Activated T-helper 1 cell treated with anti-CD3 and anti-CD28 coated beads, Interleukin-12 subunit alpha, Interleukin-12 subunit beta, Interleukin-2, Interleukin-4 antibody, amounts not matched to agents 30 ng/mL and 10 ng/mL and 1 ng/mL, durations not matched to agents 14 hours and 24 hours and 36 hours (primary cell): ENCODE data around the gene HYAL4. TPM values are rescaled to one million over a fixed set of nuclear protein-coding genes. Genes with fewer than 3 reads are reported as not detected.
A peak's percentile ranks its signal among the peaks of the same experiment; 100 is the strongest.
"Not testable (repeated sequence)": the region's sequence is repeated elsewhere in the genome, so short reads cannot be mapped to it uniquely, and the experiment has no call there.

Experiments
- DNase-seq: peaks from one replicate; pipeline ENCODE4 v3.0.0; 2021; ENCODE audit warnings: low spot score
- H3K27ac Mint-ChIP-seq: one replicate; pipeline ENCODE4 v1.8.0; 2021; ENCODE audit warnings: mild to moderate bottlenecking, mixed read lengths
- H3K27me3 Mint-ChIP-seq: one replicate; pipeline ENCODE4 v1.8.0; 2022; ENCODE audit warnings: mild to moderate bottlenecking, moderate library complexity, mixed read lengths; ENCODE audit not compliant: insufficient read depth
- H3K36me3 Mint-ChIP-seq: one replicate; pipeline ENCODE4 v1.8.0; 2021; ENCODE audit warnings: low read depth, mixed read lengths
- H3K4me1 Mint-ChIP-seq: one replicate; pipeline ENCODE4 v1.8.0; 2021; ENCODE audit warnings: low read depth, mixed read lengths
- H3K4me3 Mint-ChIP-seq: one replicate; pipeline ENCODE4 v1.8.0; 2021; ENCODE audit warnings: mild to moderate bottlenecking, moderate library complexity, mixed read lengths
- H3K9me3 Mint-ChIP-seq: one replicate; pipeline ENCODE4 v1.8.0; 2021; ENCODE audit warnings: mixed read lengths
- intact Hi-C: fragments of 100-400 bp; cut with micrococcal nuclease; formaldehyde crosslinking; loops from one replicate; pipeline ENCODE4 v1.15.1; 2024
- total RNA-seq: library from RNA; stranded (reverse); gene quantifications from 2 replicates; pipeline ENCODE4 v1.2.3, GENCODE V29; 2022

HYAL4 gene
- total RNA-seq, 1 donor from 2014 or later, result not detected

- H3K27ac Mint-ChIP-seq, intact Hi-C loops, DNase-seq, H3K9me3 Mint-ChIP-seq, H3K4me3 Mint-ChIP-seq, H3K36me3 Mint-ChIP-seq, H3K27me3 Mint-ChIP-seq, H3K4me1 Mint-ChIP-seq: not testable (repeated sequence)
Observed at GRCh38 chr7:123856428-123856827, 11.5 kb downstream of the HYAL4 start.

- no peaks in the 10 kb centered on the region for H3K36me3 Mint-ChIP-seq
- H3K27ac Mint-ChIP-seq, result no peak overlapping the region
- H3K4me3 Mint-ChIP-seq, result no peak overlapping the region
- peaks cover 1% of the 10 kb centered on the region for H3K9me3 Mint-ChIP-seq
- H3K4me1 Mint-ChIP-seq, result no peaks in the 10 kb centered on the region
- intact Hi-C loops, result no loop called here
- H3K27me3 Mint-ChIP-seq, result peaks cover under 1% of the 10 kb centered on the region
- no peak for DNase-seq
Observed at GRCh38 chr7:123860848-123861247, 15.9 kb downstream of the HYAL4 start.

GRCh38 chr7:123862775-123863174 is 17.8 kb downstream of the HYAL4 start:
- no peak overlapping the region for H3K27ac Mint-ChIP-seq
- DNase-seq, result no peak
- H3K4me3 Mint-ChIP-seq, result no peak overlapping the region
- no peaks in the 10 kb centered on the region for H3K9me3 Mint-ChIP-seq
- intact Hi-C loops, result no loop called here
- no peaks in the 10 kb centered on the region for H3K36me3 Mint-ChIP-seq
- H3K4me1 Mint-ChIP-seq, result no peaks in the 10 kb centered on the region
- H3K27me3 Mint-ChIP-seq, result no peaks in the 10 kb centered on the region

- intact Hi-C loops, result no loop called here
- no peaks in the 10 kb centered on the region for H3K4me1 Mint-ChIP-seq
- no peaks in the 10 kb centered on the region for H3K9me3 Mint-ChIP-seq
- no peak overlapping the region for H3K27ac Mint-ChIP-seq
- no peaks in the 10 kb centered on the region for H3K27me3 Mint-ChIP-seq
- H3K4me3 Mint-ChIP-seq, result no peak overlapping the region
- no peak for DNase-seq
- H3K36me3 Mint-ChIP-seq, result no peaks in the 10 kb centered on the region
Observed at GRCh38 chr7:123863461-123863860, 18.5 kb downstream of the HYAL4 start.

GRCh38 chr7:123864012-123864411 is 19.0 kb downstream of the HYAL4 start:
- no peak overlapping the region for H3K27ac Mint-ChIP-seq
- H3K36me3 Mint-ChIP-seq, result no peaks in the 10 kb centered on the region
- no peak overlapping the region for H3K4me3 Mint-ChIP-seq
- no peaks in the 10 kb centered on the region for H3K27me3 Mint-ChIP-seq
- H3K4me1 Mint-ChIP-seq, result no peaks in the 10 kb centered on the region
- DNase-seq, result no peak
- H3K9me3 Mint-ChIP-seq, result no peaks in the 10 kb centered on the region
- intact Hi-C loops, result no loop called here

GRCh38 chr7:123864436-123864835 is 19.5 kb downstream of the HYAL4 start:
- H3K36me3 Mint-ChIP-seq, result no peaks in the 10 kb centered on the region
- H3K9me3 Mint-ChIP-seq, result no peaks in the 10 kb centered on the region
- DNase-seq, result no peak
- no peak overlapping the region for H3K27ac Mint-ChIP-seq
- intact Hi-C loops, result no loop called here
- H3K27me3 Mint-ChIP-seq, result no peaks in the 10 kb centered on the region
- H3K4me1 Mint-ChIP-seq, result no peaks in the 10 kb centered on the region
- H3K4me3 Mint-ChIP-seq, result no peak overlapping the region

- Mint-ChIP-seq H3K9me3 (no peaks in the 10 kb centered on the region), H3K4me3 (no peak overlapping the region), H3K27ac (no peak overlapping the region), H3K4me1 (no peaks in the 10 kb centered on the region), H3K27me3 (no peaks in the 10 kb centered on the region), H3K36me3 (no peaks in the 10 kb centered on the region)
- intact Hi-C loops, result loop anchor here (1.0 kb wide), 6 partner anchors 41 to 991 kb away; no protein-coding TSS in a partner anchor
- DNase-seq, result no peak
Observed at GRCh38 chr7:123864966-123865365, 20.0 kb downstream of the HYAL4 start.

GRCh38 chr7:123865517-123866117 is 20.6 kb downstream of the HYAL4 start:
- Mint-ChIP-seq H3K9me3 (no peaks in the 10 kb centered on the region), H3K36me3 (no peaks in the 10 kb centered on the region), H3K4me1 (no peaks in the 10 kb centered on the region), H3K4me3 (no peak overlapping the region), H3K27me3 (no peaks in the 10 kb centered on the region), H3K27ac (no peak overlapping the region)
- DNase-seq, result peak; percentile 9
- intact Hi-C loops, result loop anchor here (1.0 kb wide), 6 partner anchors 41 to 991 kb away; no protein-coding TSS in a partner anchor

- Mint-ChIP-seq H3K9me3 (no peaks in the 10 kb centered on the region), H3K4me1 (no peaks in the 10 kb centered on the region)
- intact Hi-C loops, result no loop called here
Observed at GRCh38 chr7:123867225-123867624, 22.3 kb downstream of the HYAL4 start.

GRCh38 chr7:123871998-123872867 is 27.3 kb downstream of the HYAL4 start:
- intact Hi-C loops, result loop anchor here (1.0 to 2.0 kb wide), 2 partner anchors 248 to 377 kb away; no protein-coding TSS in a partner anchor
- H3K4me1 Mint-ChIP-seq, result no peaks in the 10 kb centered on the region
- DNase-seq, result no peak
- peaks cover 3% of the 10 kb centered on the region for H3K27me3 Mint-ChIP-seq
- no peaks in the 10 kb centered on the region for H3K36me3 Mint-ChIP-seq
- no peak overlapping the region for H3K4me3 Mint-ChIP-seq
- no peak overlapping the region for H3K27ac Mint-ChIP-seq
- no peaks in the 10 kb centered on the region for H3K9me3 Mint-ChIP-seq

More at GRCh38 chr7:123867225-123867624, 22.3 kb downstream of the HYAL4 start:
- no peak for DNase-seq
- no peak overlapping the region for H3K4me3 Mint-ChIP-seq
- H3K27ac Mint-ChIP-seq, result no peak overlapping the region
- H3K36me3 Mint-ChIP-seq, result no peaks in the 10 kb centered on the region
- no peaks in the 10 kb centered on the region for H3K27me3 Mint-ChIP-seq

GRCh38 chr7:123872908-123873307 is 27.9 kb downstream of the HYAL4 start:
- Mint-ChIP-seq H3K27me3 (peaks cover 6% of the 10 kb centered on the region), H3K27ac (no peak overlapping the region), H3K36me3 (no peaks in the 10 kb centered on the region), H3K4me1 (no peaks in the 10 kb centered on the region), H3K4me3 (no peak overlapping the region), H3K9me3 (no peaks in the 10 kb centered on the region)
- intact Hi-C loops, result loop anchor here (1.0 to 2.0 kb wide), 2 partner anchors 249 to 378 kb away; no protein-coding TSS in a partner anchor
- no peak for DNase-seq

GRCh38 chr7:123876557-123877256 is 31.7 kb downstream of the HYAL4 start:
- Mint-ChIP-seq H3K27me3 (peaks cover 6% of the 10 kb centered on the region), H3K9me3 (no peaks in the 10 kb centered on the region), H3K4me3 (no peak overlapping the region), H3K4me1 (no peaks in the 10 kb centered on the region), H3K27ac (no peak overlapping the region), H3K36me3 (no peaks in the 10 kb centered on the region)
- intact Hi-C loops, result no loop called here
- DNase-seq, result no peak

GRCh38 chr7:123879628-123880027 is 34.7 kb downstream of the HYAL4 start:
- no peaks in the 10 kb centered on the region for H3K4me1 Mint-ChIP-seq
- H3K27me3 Mint-ChIP-seq, result peaks cover 11% of the 10 kb centered on the region
- intact Hi-C loops, result loop anchor here (10.0 kb wide), 1 partner anchor 65 kb away; no protein-coding TSS in a partner anchor
- H3K27ac Mint-ChIP-seq, result no peak overlapping the region
- DNase-seq, result no peak
- no peak overlapping the region for H3K4me3 Mint-ChIP-seq
- H3K36me3 Mint-ChIP-seq, result no peaks in the 10 kb centered on the region
- H3K9me3 Mint-ChIP-seq, result no peaks in the 10 kb centered on the region
